ENCODE measurements around the gene ENO3.
A peak's percentile ranks its signal among the peaks of the same experiment; 100 is the strongest.

DNA sequence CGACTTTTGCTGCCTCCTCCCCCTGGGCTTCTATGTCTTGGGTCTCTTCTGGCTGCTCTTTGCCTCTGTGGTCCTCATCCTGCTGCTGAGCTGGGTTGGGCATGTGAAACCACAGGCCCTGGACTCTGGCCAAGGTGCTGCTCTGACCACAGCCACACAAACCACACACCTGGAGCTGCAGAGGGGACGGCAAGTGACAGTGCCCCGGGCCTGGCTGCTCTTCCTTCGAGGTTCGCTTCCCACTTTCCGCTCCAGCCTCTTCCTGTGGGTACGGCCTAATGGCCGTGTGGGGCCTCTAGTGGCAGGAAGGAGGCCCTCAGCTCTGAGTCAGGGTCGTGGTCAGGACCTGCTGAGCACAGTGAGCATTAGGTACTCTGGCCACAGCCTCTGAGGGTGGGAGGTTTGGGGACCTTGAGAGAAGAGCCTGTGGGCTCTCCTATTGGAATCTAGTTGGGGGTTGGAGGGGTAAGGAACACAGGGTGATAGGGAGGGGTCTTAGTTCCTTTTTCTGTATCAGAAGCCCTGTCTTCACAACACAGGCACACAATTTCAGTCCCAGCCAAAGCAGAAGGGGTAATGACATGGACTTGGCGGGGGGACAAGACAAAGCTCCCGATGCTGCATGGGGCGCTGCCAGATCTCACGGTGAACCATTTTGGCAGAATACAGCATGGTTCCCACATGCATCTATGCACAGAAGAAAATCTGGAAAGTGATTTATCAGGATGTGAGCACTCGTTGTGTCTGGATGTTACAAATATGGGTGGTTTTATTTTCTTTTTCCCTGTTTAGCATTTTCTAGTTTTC, 16.5 kb upstream of the ENO3 start:
- TF ChIP-seq RAD21 (IDR thresholded peaks at IDR 0.05; ENCODE audit: low read length), result peak; percentile 25; the same call in 1 of the 2 replicates
- TF ChIP-seq, protein P1, sequence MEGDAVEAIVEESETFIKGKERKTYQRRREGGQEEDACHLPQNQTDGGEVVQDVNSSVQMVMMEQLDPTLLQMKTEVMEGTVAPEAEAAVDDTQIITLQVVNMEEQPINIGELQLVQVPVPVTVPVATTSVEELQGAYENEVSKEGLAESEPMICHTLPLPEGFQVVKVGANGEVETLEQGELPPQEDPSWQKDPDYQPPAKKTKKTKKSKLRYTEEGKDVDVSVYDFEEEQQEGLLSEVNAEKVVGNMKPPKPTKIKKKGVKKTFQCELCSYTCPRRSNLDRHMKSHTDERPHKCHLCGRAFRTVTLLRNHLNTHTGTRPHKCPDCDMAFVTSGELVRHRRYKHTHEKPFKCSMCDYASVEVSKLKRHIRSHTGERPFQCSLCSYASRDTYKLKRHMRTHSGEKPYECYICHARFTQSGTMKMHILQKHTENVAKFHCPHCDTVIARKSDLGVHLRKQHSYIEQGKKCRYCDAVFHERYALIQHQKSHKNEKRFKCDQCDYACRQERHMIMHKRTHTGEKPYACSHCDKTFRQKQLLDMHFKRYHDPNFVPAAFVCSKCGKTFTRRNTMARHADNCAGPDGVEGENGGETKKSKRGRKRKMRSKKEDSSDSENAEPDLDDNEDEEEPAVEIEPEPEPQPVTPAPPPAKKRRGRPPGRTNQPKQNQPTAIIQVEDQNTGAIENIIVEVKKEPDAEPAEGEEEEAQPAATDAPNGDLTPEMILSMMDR (IDR thresholded peaks at IDR 0.05), result peak; percentile 44
- TF ChIP-seq EZH2phosphoT487 (IDR thresholded peaks at IDR 0.05; ENCODE audit: borderline replicate concordance, low read depth), result no peak
- no peak for TF ChIP-seq RFX5 (IDR thresholded peaks at IDR 0.05; ENCODE audit: low read length)
- no peak for TF ChIP-seq TAF1 (IDR thresholded peaks at IDR 0.05; ENCODE audit: borderline replicate concordance, low read depth, low read length)
- TF ChIP-seq YY1 (IDR thresholded peaks at IDR 0.05; ENCODE audit: low read depth), result no peak
- TF ChIP-seq, protein P2, sequence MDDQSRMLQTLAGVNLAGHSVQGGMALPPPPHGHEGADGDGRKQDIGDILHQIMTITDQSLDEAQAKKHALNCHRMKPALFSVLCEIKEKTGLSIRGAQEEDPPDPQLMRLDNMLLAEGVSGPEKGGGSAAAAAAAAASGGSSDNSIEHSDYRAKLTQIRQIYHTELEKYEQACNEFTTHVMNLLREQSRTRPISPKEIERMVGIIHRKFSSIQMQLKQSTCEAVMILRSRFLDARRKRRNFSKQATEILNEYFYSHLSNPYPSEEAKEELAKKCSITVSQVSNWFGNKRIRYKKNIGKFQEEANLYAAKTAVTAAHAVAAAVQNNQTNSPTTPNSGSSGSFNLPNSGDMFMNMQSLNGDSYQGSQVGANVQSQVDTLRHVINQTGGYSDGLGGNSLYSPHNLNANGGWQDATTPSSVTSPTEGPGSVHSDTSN (IDR thresholded peaks at IDR 0.05), result no peak
- no peak for TF ChIP-seq RCOR1 (IDR thresholded peaks at IDR 0.05; ENCODE audit: low read length)
- no peak for TF ChIP-seq FOSL2 (IDR thresholded peaks at IDR 0.05; ENCODE audit: borderline replicate concordance, low read depth)
- no peak for TF ChIP-seq EP300 (IDR thresholded peaks at IDR 0.05; ENCODE audit: borderline replicate concordance in 1 of 2, low read depth in 1 of 2, low read length in 1 of 2)
- no peak for TF ChIP-seq SIN3A (IDR thresholded peaks at IDR 0.05; ENCODE audit: borderline replicate concordance, low read depth, low read length)
- TF ChIP-seq, protein P3, sequence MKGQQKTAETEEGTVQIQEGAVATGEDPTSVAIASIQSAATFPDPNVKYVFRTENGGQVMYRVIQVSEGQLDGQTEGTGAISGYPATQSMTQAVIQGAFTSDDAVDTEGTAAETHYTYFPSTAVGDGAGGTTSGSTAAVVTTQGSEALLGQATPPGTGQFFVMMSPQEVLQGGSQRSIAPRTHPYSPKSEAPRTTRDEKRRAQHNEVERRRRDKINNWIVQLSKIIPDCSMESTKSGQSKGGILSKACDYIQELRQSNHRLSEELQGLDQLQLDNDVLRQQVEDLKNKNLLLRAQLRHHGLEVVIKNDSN (IDR thresholded peaks at IDR 0.05; ENCODE audit: borderline replicate concordance, low read depth), result no peak
- TF ChIP-seq, protein P4, sequence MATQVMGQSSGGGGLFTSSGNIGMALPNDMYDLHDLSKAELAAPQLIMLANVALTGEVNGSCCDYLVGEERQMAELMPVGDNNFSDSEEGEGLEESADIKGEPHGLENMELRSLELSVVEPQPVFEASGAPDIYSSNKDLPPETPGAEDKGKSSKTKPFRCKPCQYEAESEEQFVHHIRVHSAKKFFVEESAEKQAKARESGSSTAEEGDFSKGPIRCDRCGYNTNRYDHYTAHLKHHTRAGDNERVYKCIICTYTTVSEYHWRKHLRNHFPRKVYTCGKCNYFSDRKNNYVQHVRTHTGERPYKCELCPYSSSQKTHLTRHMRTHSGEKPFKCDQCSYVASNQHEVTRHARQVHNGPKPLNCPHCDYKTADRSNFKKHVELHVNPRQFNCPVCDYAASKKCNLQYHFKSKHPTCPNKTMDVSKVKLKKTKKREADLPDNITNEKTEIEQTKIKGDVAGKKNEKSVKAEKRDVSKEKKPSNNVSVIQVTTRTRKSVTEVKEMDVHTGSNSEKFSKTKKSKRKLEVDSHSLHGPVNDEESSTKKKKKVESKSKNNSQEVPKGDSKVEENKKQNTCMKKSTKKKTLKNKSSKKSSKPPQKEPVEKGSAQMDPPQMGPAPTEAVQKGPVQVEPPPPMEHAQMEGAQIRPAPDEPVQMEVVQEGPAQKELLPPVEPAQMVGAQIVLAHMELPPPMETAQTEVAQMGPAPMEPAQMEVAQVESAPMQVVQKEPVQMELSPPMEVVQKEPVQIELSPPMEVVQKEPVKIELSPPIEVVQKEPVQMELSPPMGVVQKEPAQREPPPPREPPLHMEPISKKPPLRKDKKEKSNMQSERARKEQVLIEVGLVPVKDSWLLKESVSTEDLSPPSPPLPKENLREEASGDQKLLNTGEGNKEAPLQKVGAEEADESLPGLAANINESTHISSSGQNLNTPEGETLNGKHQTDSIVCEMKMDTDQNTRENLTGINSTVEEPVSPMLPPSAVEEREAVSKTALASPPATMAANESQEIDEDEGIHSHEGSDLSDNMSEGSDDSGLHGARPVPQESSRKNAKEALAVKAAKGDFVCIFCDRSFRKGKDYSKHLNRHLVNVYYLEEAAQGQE (IDR thresholded peaks at IDR 0.05; ENCODE audit: low read depth, low read length), result no peak
- TF ChIP-seq POLR2AphosphoS5 (IDR thresholded peaks at IDR 0.05; ENCODE audit: low read depth, low read length), result no peak; the same call in 1 of the 2 replicates
